Ovary (tissue), 3 donors: ENCODE results near the gene PPM1A.

Experiments used
- EP300 ChIP-seq: sonication (generic); formaldehyde crosslinking; IDR thresholded peaks from one replicate; pipeline ENCODE4 v1.6.1; 2017; ENCODE audit warnings: antibody characterized with exemption
- POLR2A ChIP-seq: fragments of 450-650 bp; IDR thresholded peaks from one replicate; pipeline ENCODE4 v1.6.1; 2017; ENCODE audit warnings: antibody characterized with exemption, mild to moderate bottlenecking, moderate library complexity
- TF ChIP-seq, protein P1 (sequence below), 3 donors: fragments of 450-650 bp in 2 of 3; fragments of 200-600 bp in 1 of 3; IDR thresholded peaks; one replicate each; pipeline versions ENCODE4 v1.5.1 to v1.8.0; 2016 to 2022; ENCODE audit warnings: antibody characterized with exemption in 3 of 3, mild to moderate bottlenecking in 1 of 3
- donor health status: DM: no; HTN: no; CAD: no.

DNA sequence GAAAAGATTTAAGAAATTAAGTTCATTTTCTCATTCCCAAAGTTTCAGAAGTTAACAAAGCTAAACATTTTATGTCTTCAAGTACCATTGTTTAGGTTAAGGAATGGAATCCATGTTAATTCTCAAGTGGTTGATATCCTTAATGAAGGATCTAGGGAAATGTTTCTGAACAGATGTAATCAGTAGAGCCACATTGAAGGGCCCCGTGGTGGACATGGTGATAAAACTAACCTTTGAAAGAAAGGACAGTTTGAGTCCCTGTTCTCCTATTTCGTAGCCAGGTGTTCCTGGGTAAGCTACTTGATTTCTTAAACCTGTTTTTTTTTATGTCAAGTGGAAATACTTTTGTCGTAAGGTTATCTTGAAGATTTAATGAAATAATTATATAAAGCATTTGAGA lies 4.6 kb downstream of the PPM1A start:
- TF ChIP-seq POLR2A (no peak), EP300 (no peak)
- TF ChIP-seq, protein P1, sequence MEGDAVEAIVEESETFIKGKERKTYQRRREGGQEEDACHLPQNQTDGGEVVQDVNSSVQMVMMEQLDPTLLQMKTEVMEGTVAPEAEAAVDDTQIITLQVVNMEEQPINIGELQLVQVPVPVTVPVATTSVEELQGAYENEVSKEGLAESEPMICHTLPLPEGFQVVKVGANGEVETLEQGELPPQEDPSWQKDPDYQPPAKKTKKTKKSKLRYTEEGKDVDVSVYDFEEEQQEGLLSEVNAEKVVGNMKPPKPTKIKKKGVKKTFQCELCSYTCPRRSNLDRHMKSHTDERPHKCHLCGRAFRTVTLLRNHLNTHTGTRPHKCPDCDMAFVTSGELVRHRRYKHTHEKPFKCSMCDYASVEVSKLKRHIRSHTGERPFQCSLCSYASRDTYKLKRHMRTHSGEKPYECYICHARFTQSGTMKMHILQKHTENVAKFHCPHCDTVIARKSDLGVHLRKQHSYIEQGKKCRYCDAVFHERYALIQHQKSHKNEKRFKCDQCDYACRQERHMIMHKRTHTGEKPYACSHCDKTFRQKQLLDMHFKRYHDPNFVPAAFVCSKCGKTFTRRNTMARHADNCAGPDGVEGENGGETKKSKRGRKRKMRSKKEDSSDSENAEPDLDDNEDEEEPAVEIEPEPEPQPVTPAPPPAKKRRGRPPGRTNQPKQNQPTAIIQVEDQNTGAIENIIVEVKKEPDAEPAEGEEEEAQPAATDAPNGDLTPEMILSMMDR (IDR thresholded peaks at IDR 0.05): no peak
